CD4-positive, alpha-beta T cell treated with Interleukin-6 at 100 ng/mL for 8 hours (primary cell): Measurements from ENCODE around the gene TDRD7.

Source experiments
- DNase-seq: peaks from one replicate; pipeline ENCODE4 v3.0.0-alpha.2; 2020; ENCODE audit warnings: mixed read lengths, low spot score

The TDRD7 gene

GRCh38 chr9:97529363-97530076 lies 117.6 kb downstream of the TDRD7 start:
- no peak for DNase-seq

- DNase-seq = no peak
Observed at GRCh38 chr9:97531888-97532376, 120.0 kb downstream of the TDRD7 start.

GRCh38 chr9:97534185-97534584 lies 122.3 kb downstream of the TDRD7 start:
- no peak for DNase-seq

- no peak for DNase-seq
Observed at GRCh38 chr9:97534961-97535594, 123.2 kb downstream of the TDRD7 start.

- no peak for DNase-seq
Observed at GRCh38 chr9:97535771-97536170, 123.9 kb downstream of the TDRD7 start.

GRCh38 chr9:97536480-97536879 lies 124.6 kb downstream of the TDRD7 start:
- DNase-seq = no peak

GRCh38 chr9:97543561-97543960 lies 131.7 kb downstream of the TDRD7 start:
- DNase-seq = no peak

GRCh38 chr9:97545486-97545885 lies 133.6 kb downstream of the TDRD7 start:
- DNase-seq = no peak
